NT2/D1 (cell line): ENCODE data around the gene SVOP.
A peak's percentile ranks its signal among the peaks of the same experiment; 100 is the strongest.

ENCODE experiments used
- DNase-seq: peaks from one replicate; pipeline ENCODE4 v3.0.0-alpha.2; 2011; ENCODE audit warnings: low read depth, low spot score
- H3K27me3 ChIP-seq: 2 replicates; pipeline ENCODE4 v1.6.0; 2011; ENCODE audit warnings: mild to moderate bottlenecking; ENCODE audit not compliant: insufficient read length, insufficient read depth
- H3K36me3 ChIP-seq: 2 replicates; pipeline ENCODE4 v1.6.1; 2011; ENCODE audit warnings: mild to moderate bottlenecking, low read length, mixed read lengths; ENCODE audit not compliant: insufficient read depth, insufficient read length
- H3K4me1 ChIP-seq: 2 replicates; pipeline ENCODE4 v1.5.1; 2011; ENCODE audit not compliant: insufficient read depth, insufficient read length
- H3K4me3 ChIP-seq: 2 replicates; pipeline ENCODE4 v1.5.1; 2011; ENCODE audit warnings: low read depth; ENCODE audit not compliant: insufficient read length
- H3K9ac ChIP-seq: 2 replicates; pipeline ENCODE4 v1.6.0; 2011; ENCODE audit warnings: low read depth; ENCODE audit not compliant: insufficient read length
- H3K9me3 ChIP-seq: 2 replicates; pipeline ENCODE4 v1.5.1; 2011; ENCODE audit warnings: mild to moderate bottlenecking, low read length; ENCODE audit not compliant: insufficient read depth
- SUZ12 ChIP-seq: IDR thresholded peaks from 2 replicates; pipeline ENCODE4 v1.6.1; 2011; ENCODE audit not compliant: insufficient read length, insufficient read depth; ENCODE audit errors: extremely low read depth
- YY1 ChIP-seq: IDR thresholded peaks from 2 replicates; pipeline ENCODE4 v1.6.1; 2011; ENCODE audit not compliant: insufficient read length, insufficient read depth
- ZNF274 ChIP-seq: IDR thresholded peaks from 2 replicates; pipeline ENCODE4 v1.6.1; 2011; ENCODE audit warnings: mild to moderate bottlenecking, low read depth, low read length

The SVOP gene, protein sequence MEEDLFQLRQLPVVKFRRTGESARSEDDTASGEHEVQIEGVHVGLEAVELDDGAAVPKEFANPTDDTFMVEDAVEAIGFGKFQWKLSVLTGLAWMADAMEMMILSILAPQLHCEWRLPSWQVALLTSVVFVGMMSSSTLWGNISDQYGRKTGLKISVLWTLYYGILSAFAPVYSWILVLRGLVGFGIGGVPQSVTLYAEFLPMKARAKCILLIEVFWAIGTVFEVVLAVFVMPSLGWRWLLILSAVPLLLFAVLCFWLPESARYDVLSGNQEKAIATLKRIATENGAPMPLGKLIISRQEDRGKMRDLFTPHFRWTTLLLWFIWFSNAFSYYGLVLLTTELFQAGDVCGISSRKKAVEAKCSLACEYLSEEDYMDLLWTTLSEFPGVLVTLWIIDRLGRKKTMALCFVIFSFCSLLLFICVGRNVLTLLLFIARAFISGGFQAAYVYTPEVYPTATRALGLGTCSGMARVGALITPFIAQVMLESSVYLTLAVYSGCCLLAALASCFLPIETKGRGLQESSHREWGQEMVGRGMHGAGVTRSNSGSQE

DNA sequence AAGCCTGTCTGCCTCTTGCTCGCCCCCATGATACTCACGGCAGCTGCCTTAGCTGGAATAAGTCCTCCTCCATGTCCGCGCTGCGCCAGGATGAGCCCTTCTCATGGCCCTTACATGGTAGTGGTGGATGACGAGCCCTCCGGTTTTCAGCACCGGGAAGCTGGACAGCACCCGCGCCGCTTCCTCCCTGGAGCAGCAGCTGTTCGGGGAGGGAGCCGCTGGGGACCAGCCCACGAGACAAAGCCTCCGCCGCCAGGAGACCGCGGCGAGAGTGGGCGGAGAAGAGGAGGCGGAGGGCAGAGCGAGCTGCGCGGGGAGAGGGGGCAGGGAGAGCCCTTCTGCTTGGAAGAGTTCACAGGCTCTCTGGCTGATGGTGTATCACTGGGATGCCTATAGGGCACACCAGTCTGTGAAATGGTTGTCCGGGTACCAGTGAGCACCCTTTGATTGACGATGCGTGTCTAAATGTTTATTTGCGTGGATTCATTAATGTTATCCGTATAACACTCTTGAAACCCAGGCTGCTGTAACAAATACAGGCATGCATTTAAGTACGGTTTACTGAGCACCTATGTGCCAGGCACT, at the start of gene SVOP:
SVOP (minus strand) TSS at position 273 of the 585 bp plus-strand sequence; CDS start at position 73, 200 bp downstream.
- Histone ChIP-seq H3K9me3 (no peaks in the 10 kb centered on the region), H3K27me3 (peaks cover 9% of the 10 kb centered on the region), H3K4me3 (no peak within 1 kb of the TSS), H3K4me1 (no peaks in the 10 kb centered on the region), H3K36me3 (no peaks in the 10 kb centered on the region), H3K9ac (no peak within 1 kb of the TSS)
- peak; percentile 90 for DNase-seq
- TF ChIP-seq YY1 (no peak), ZNF274 (no peak), SUZ12 (no peak)

DNA sequence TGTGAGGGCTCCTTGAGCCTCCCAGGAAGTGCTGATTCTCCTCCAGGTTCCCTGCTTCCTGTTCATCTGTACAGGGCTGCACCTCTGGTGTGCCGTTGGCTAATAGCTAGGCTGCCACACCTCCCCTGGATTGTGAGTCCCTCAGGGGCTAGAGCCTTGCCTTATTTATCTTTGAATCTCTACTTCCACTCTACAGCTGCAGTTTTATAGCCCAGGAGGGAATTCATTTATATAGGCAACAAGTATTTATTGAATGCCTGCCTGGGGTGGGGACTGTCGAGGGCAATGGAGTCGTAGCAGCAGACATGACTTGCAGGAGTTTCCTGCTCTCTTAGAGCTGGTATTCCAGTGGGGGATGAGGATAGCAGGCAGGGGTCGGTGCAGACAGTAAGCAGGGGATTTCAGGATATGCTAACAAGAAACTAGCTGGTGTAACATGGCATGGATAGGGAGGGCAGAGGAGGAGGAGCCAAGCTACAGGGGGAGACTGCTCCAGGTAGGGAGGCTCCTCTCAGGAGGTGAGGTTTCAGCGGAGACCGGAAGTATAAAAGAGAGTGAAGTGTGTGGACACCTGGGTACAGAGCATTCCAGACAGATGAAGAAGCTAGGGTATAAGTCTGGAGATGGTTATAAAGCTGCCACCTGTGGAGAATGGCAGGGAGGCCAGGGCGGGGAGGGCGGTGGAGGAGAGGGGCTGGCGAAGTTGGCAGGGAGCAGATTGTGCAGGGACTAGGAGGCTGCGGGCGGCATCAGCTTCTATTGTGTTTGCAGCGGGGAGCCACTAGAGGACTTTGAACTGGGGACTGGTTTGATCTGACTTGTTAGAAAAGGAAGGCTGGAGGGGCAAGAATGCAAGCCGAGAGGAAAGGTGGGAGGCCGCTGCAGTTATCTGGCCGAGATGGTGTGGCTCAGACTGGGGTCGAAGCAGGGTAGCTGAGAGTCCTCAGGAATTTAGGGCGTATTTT, 48.7 kb upstream of the SVOP start:
- peak; percentile 8 for DNase-seq
- peak overlapping the region; percentile 23 for H3K9ac ChIP-seq

DNA sequence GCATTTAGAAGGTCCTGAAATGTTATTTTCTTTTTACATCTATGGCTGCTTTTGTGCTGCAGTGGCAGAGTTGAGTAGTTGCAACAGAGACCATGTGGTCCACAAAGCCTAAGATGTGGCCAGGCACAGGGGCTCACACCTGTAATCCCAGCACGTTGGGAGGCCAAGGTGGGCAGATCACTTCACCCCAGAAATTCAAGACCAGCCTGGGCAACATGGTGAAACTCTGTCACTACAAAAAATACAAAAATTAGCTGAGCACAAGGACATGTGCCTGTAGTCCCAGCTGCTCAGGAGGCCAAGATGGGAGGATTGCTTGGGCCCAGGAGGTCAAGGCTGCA, 45.0 kb upstream of the SVOP start:
- H3K36me3 ChIP-seq = peaks cover 18% of the 10 kb centered on the region
- H3K4me1 ChIP-seq = no peaks in the 10 kb centered on the region
- TF ChIP-seq SUZ12 (no peak), ZNF274 (no peak), YY1 (no peak)
- no peak overlapping the region for H3K9ac ChIP-seq
- H3K27me3 ChIP-seq = no peaks in the 10 kb centered on the region
- H3K9me3 ChIP-seq = peaks cover 6% of the 10 kb centered on the region; the same call in 1 of the 2 replicates
- no peak for DNase-seq
- no peak overlapping the region for H3K4me3 ChIP-seq

More for the DNA sequence above, 48.7 kb upstream of the SVOP start:
- H3K4me1 ChIP-seq = no peaks in the 10 kb centered on the region
- no peak overlapping the region for H3K4me3 ChIP-seq
- H3K9me3 ChIP-seq = no peaks in the 10 kb centered on the region
- no peak for TF ChIP-seq ZNF274
- TF ChIP-seq SUZ12 = no peak
- TF ChIP-seq YY1 = no peak
- H3K36me3 ChIP-seq = peaks cover 36% of the 10 kb centered on the region
- no peaks in the 10 kb centered on the region for H3K27me3 ChIP-seq

DNA sequence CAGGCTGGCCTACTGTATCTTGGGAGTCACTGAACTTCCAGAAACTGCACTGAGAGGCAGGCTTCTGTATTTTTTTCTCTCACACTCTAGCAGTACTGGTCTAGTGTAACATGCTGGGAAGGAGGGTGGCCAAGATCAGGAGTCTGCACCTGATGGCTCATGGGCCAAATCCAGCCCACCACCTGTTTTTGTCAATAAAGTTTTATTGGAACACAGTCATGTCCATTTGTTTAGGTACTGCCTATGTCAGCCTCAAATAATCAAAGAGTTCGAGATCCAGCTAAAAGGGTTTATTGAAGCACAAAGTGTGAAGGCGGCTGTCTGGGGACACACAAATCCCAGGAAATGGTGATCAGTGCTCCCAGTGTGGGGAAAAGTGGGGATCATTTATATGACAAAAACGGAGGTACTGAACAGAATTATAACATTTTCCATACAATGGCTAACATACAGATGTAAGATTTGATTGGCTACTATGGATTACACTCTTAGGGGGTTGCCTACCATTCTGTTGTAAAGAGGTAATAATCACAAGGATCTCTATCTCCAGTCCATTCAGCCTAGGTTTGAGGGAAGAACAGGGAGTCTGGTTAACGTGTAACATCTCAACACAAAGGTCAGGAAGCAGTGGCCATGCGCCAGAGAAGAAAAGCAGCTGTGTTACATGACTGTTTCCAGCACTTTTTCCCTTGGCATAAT, 44.4 kb upstream of the SVOP start:
- H3K27me3 ChIP-seq = no peaks in the 10 kb centered on the region
- H3K4me3 ChIP-seq = no peak overlapping the region
- no peak for TF ChIP-seq SUZ12
- TF ChIP-seq YY1 = no peak
- TF ChIP-seq ZNF274 = no peak
- H3K4me1 ChIP-seq = no peaks in the 10 kb centered on the region
- no peak overlapping the region for H3K9ac ChIP-seq
- H3K9me3 ChIP-seq = peaks cover 6% of the 10 kb centered on the region; the same call in 1 of the 2 replicates
- peaks cover 15% of the 10 kb centered on the region for H3K36me3 ChIP-seq
- no peak for DNase-seq

DNA sequence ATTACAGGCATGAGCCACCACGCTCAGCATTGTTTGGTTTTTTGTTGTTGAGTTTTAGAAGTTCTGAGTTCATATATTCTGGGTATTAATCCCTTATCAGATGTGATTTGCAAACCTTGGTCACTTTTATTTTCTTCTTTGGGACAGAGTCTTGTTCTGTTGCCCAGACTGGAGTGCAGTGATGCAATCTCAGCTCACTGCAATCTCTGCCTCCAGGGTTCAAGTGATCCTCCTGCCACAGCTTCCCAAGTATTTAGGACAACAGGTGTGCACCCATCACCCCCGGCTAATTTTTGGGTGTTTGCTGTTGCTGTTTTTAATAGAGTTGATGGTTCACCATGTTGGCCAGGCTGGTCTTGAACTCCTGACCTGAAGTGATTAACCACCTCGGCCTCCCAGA, 43.3 kb upstream of the SVOP start:
- peaks cover 6% of the 10 kb centered on the region; the same call in 1 of the 2 replicates for H3K9me3 ChIP-seq
- no peak for DNase-seq
- TF ChIP-seq ZNF274 (no peak), SUZ12 (no peak), YY1 (no peak)
- no peaks in the 10 kb centered on the region for H3K4me1 ChIP-seq
- H3K36me3 ChIP-seq = peaks cover 15% of the 10 kb centered on the region
- no peak overlapping the region for H3K4me3 ChIP-seq
- H3K9ac ChIP-seq = no peak overlapping the region
- H3K27me3 ChIP-seq = no peaks in the 10 kb centered on the region

DNA sequence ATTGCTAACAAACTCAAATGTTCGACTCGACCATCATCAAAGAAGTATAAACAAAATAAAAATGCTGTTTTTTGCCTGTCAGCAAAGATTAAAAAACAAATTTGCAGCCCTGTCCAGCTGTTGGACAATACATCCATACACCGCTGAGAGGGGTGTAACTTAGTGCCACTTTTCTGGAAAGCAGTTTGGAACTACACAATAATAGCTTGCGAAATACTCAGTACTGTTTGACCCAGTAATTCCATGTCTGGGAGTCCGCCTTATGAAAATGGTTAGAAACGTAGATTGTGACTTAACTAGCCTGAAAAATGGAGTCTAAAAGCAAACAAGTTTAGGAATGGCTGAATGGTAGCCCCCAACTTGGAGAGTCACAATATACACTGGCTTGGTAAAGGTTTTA, 37.9 kb upstream of the SVOP start:
- Histone ChIP-seq H3K4me1 (no peaks in the 10 kb centered on the region), H3K36me3 (peaks cover 6% of the 10 kb centered on the region), H3K4me3 (no peak overlapping the region), H3K9ac (no peak overlapping the region), H3K27me3 (no peaks in the 10 kb centered on the region), H3K9me3 (peaks cover 6% of the 10 kb centered on the region; the same call in 1 of the 2 replicates)
- no peak for DNase-seq
- no peak for TF ChIP-seq YY1
- no peak for TF ChIP-seq ZNF274
- no peak for TF ChIP-seq SUZ12
